ENCODE results near the gene CDCP2.
"Not testable (repeated sequence)": the region's sequence is repeated elsewhere in the genome, so short reads cannot be mapped to it uniquely, and the experiment has no call there.

CDCP2 gene

GRCh38 chr1:54167422-54168139 lies 14.8 kb upstream of the CDCP2 start:
- DNase-seq, result no peak

- DNase-seq, result not testable (repeated sequence)
These were observed 13.6 kb upstream of the CDCP2 start for GRCh38 chr1:54166357-54166756.

GRCh38 chr1:54165146-54165545 lies 12.3 kb upstream of the CDCP2 start:
- DNase-seq, result no peak

GRCh38 chr1:54163573-54163972 lies 10.8 kb upstream of the CDCP2 start:
- no peak for DNase-seq

GRCh38 chr1:54163051-54163450 lies 10.3 kb upstream of the CDCP2 start:
- no peak for DNase-seq

GRCh38 chr1:54161495-54162168 lies 8.8 kb upstream of the CDCP2 start:
- DNase-seq, result no peak

GRCh38 chr1:54160351-54160750 lies 7.6 kb upstream of the CDCP2 start:
- DNase-seq, result no peak

- DNase-seq, result no peak
These were observed 7.0 kb upstream of the CDCP2 start for GRCh38 chr1:54159733-54160316.

- no peak for DNase-seq
These were observed 5.3 kb upstream of the CDCP2 start for GRCh38 chr1:54158071-54158470.

GRCh38 chr1:54157401-54157800 lies 4.6 kb upstream of the CDCP2 start:
- DNase-seq, result no peak

- DNase-seq, result no peak
These were observed 4.2 kb upstream of the CDCP2 start for GRCh38 chr1:54156986-54157385.

- no peak for DNase-seq
These were observed 3.4 kb upstream of the CDCP2 start for GRCh38 chr1:54156201-54156600.

GRCh38 chr1:54153535-54154439 lies 987 bp upstream of the CDCP2 start:
- DNase-seq, result no peak

GRCh38 chr1:54151013-54151412 lies 1.8 kb downstream of the CDCP2 start:
- DNase-seq, result no peak

- no peak for DNase-seq
These were observed 3.1 kb downstream of the CDCP2 start for GRCh38 chr1:54149734-54150133.

GRCh38 chr1:54144366-54144765 lies 8.4 kb downstream of the CDCP2 start:
- DNase-seq, result no peak

GRCh38 chr1:54142146-54142900 lies 10.5 kb downstream of the CDCP2 start:
- DNase-seq, result no peak

GRCh38 chr1:54139711-54140110 lies 13.1 kb downstream of the CDCP2 start:
- no peak for DNase-seq

GRCh38 chr1:54138994-54139393 lies 13.8 kb downstream of the CDCP2 start:
- DNase-seq, result no peak

- no peak for DNase-seq
These were observed 15.2 kb downstream of the CDCP2 start for GRCh38 chr1:54137534-54138061.

- DNase-seq, result no peak
These were observed 15.8 kb downstream of the CDCP2 start for GRCh38 chr1:54136963-54137533.
